ENCODE results near the gene ARFGEF3. TPM values are rescaled to one million over a fixed set of nuclear protein-coding genes. Genes with fewer than 3 reads are reported as not detected.

The ARFGEF3 gene
- total RNA-seq, 1 donor from 2014 or later, result 3.8 TPM

- no peaks in the 10 kb centered on the region for H3K79me2 ChIP-seq (ENCODE audit: low read depth)
- no peak overlapping the region for H3K4me2 ChIP-seq
- H3K36me3 Mint-ChIP-seq, result no peaks in the 10 kb centered on the region
- H3K27me3 ChIP-seq, result no peaks in the 10 kb centered on the region
- TF ChIP-seq EZH2 (IDR thresholded peaks at IDR 0.05) (no peak), EZH2phosphoT487 (IDR thresholded peaks at IDR 0.05) (no peak), CTCF (IDR thresholded peaks at IDR 0.05) (no peak)
- no peaks in the 10 kb centered on the region for H3K36me3 ChIP-seq
- H3K27me3 Mint-ChIP-seq (ENCODE audit: insufficient read depth, low read depth), result peaks cover 2% of the 10 kb centered on the region
- no peak overlapping the region for H3K4me3 Mint-ChIP-seq
- no peak overlapping the region for H3K4me3 ChIP-seq
- H2AFZ ChIP-seq (replicated peaks), result no peak overlapping the region
- H3K9me3 Mint-ChIP-seq, result peaks cover 4% of the 10 kb centered on the region
- H3K9ac ChIP-seq, result no peak overlapping the region
- DNase-seq (ENCODE audit: low spot score), result no peak
- H4K20me1 ChIP-seq (ENCODE audit: low read depth), result no peaks in the 10 kb centered on the region
- peaks cover 6% of the 10 kb centered on the region for H3K4me1 Mint-ChIP-seq
- no peaks in the 10 kb centered on the region for H3K9me3 ChIP-seq (ENCODE audit: low read depth)
- no peaks in the 10 kb centered on the region for H3K4me1 ChIP-seq
- H3F3A ChIP-seq (ENCODE audit: low read depth), result no peaks in the 10 kb centered on the region
- no peak overlapping the region for H3K27ac Mint-ChIP-seq
- H3K27ac ChIP-seq, result no peak overlapping the region
Measured at GRCh38 chr6:138205437-138206094, 43.8 kb downstream of the ARFGEF3 start.

GRCh38 chr6:138206862-138207261, 45.1 kb downstream of the ARFGEF3 start:
- no peak overlapping the region for H3K27ac Mint-ChIP-seq
- no peaks in the 10 kb centered on the region for H3K4me1 ChIP-seq
- TF ChIP-seq EZH2phosphoT487 (IDR thresholded peaks at IDR 0.05) (no peak), EZH2 (IDR thresholded peaks at IDR 0.05) (no peak), CTCF (IDR thresholded peaks at IDR 0.05) (no peak)
- H3K9me3 ChIP-seq (ENCODE audit: low read depth), result no peaks in the 10 kb centered on the region
- no peaks in the 10 kb centered on the region for H3F3A ChIP-seq (ENCODE audit: low read depth)
- no peaks in the 10 kb centered on the region for H3K36me3 Mint-ChIP-seq
- H3K9me3 Mint-ChIP-seq, result no peaks in the 10 kb centered on the region
- DNase-seq (ENCODE audit: low spot score), result no peak
- no peak overlapping the region for H3K4me2 ChIP-seq
- H3K36me3 ChIP-seq, result no peaks in the 10 kb centered on the region
- H4K20me1 ChIP-seq (ENCODE audit: low read depth), result no peaks in the 10 kb centered on the region
- no peak overlapping the region for H3K4me3 ChIP-seq
- no peak overlapping the region for H3K27ac ChIP-seq
- H3K27me3 ChIP-seq, result no peaks in the 10 kb centered on the region
- H3K9ac ChIP-seq, result no peak overlapping the region
- no peak overlapping the region for H3K4me3 Mint-ChIP-seq
- H3K27me3 Mint-ChIP-seq (ENCODE audit: insufficient read depth, low read depth), result peaks cover 2% of the 10 kb centered on the region
- peaks cover 6% of the 10 kb centered on the region for H3K4me1 Mint-ChIP-seq
- H3K79me2 ChIP-seq (ENCODE audit: low read depth), result no peaks in the 10 kb centered on the region
- no peak overlapping the region for H2AFZ ChIP-seq (replicated peaks)

- no peak overlapping the region for H3K9ac ChIP-seq
- no peaks in the 10 kb centered on the region for H4K20me1 ChIP-seq (ENCODE audit: low read depth)
- H3K9me3 ChIP-seq (ENCODE audit: low read depth), result no peaks in the 10 kb centered on the region
- H3K27ac ChIP-seq, result no peak overlapping the region
- H3K27me3 ChIP-seq, result no peaks in the 10 kb centered on the region
- H2AFZ ChIP-seq (replicated peaks), result no peak overlapping the region
- Mint-ChIP-seq H3K4me1 (peaks cover 6% of the 10 kb centered on the region), H3K4me3 (no peak overlapping the region), H3K27me3 (ENCODE audit: insufficient read depth, low read depth) (no peaks in the 10 kb centered on the region), H3K9me3 (no peaks in the 10 kb centered on the region), H3K27ac (no peak overlapping the region), H3K36me3 (no peaks in the 10 kb centered on the region)
- no peak for TF ChIP-seq EZH2phosphoT487 (IDR thresholded peaks at IDR 0.05)
- TF ChIP-seq CTCF (IDR thresholded peaks at IDR 0.05), result peak; percentile 53
- no peaks in the 10 kb centered on the region for H3K36me3 ChIP-seq
- DNase-seq (ENCODE audit: low spot score), result peak; percentile 56
- no peak overlapping the region for H3K4me3 ChIP-seq
- no peaks in the 10 kb centered on the region for H3K79me2 ChIP-seq (ENCODE audit: low read depth)
- no peaks in the 10 kb centered on the region for H3K4me1 ChIP-seq
- H3F3A ChIP-seq (ENCODE audit: low read depth), result no peaks in the 10 kb centered on the region
- H3K4me2 ChIP-seq, result no peak overlapping the region
Measured at GRCh38 chr6:138211048-138211581, 49.4 kb downstream of the ARFGEF3 start.
